GM21423 (cell line): Measurements from ENCODE around the gene FOS.

Experiments
- ATAC-seq: cut with Tn5 transposase; IDR thresholded peaks from one replicate; pipeline ENCODE4 v1.9.1; 2021; ENCODE audit warnings: mild to moderate bottlenecking, moderate library complexity; ENCODE audit not compliant: unreplicated experiment

FOS gene

GRCh38 chr14:75313294-75313693 is 34.7 kb downstream of the FOS start:
- no peak for ATAC-seq

DNA sequence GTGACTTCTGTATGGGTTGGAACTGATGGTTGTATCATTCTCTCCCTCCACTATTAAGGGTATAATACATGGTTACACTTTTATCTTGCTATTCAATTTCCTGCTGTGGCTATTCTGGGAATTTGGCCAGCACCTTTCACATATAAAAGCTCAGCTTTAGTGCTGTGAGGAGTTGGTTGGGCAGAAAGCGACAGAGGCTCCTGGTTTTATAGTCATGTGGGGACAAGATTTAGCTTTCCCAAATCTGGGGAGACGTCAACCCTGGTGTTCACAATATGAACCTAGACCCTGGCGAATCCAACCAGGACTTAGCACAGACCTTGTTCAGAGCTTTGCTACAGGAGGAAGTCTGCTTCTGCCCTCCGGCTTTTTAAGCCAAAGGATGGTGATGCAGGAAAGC is 36.5 kb downstream of the FOS start:
- no peak for ATAC-seq

- no peak for ATAC-seq
Observed at GRCh38 chr14:75317148-75317547, 38.5 kb downstream of the FOS start.

DNA sequence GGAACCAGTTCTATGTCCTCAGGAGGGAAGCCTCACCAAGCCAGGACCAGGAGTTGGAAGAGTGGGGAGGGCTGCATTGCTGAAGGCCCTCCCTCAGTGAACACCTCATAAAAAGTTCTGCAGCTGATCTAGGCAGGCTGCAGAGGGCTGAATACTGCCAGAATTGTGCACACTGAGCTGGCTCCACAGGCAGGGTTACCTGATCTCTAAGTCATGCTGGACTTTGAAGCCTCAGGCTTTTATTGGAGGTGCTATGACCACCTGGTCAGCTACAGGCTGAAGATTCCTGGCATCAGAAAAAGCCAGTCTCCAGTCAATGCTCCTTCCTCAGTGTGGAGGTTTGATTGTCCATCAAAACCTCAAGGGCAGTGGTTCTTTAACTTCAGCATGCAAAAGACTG is 39.7 kb downstream of the FOS start:
- no peak for ATAC-seq

DNA sequence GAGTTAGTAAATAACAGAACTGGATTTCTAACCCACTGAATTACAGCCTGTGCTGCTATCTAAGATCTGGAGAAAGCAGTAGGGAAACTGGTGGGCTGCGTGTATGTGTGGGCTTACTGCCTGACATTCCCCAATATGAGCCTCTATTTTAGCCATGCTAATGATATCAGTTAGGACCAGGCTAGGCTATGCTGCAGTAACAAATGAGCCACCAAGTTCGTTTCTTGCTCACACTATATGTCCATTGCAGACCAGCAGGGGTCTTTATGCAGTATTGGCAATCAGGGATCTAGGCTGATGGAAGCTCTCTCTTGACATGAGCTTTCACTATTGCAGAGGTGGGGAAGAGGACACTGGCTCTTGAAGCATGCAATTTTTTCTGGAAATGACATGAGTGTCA is 40.4 kb downstream of the FOS start:
- no peak for ATAC-seq

DNA sequence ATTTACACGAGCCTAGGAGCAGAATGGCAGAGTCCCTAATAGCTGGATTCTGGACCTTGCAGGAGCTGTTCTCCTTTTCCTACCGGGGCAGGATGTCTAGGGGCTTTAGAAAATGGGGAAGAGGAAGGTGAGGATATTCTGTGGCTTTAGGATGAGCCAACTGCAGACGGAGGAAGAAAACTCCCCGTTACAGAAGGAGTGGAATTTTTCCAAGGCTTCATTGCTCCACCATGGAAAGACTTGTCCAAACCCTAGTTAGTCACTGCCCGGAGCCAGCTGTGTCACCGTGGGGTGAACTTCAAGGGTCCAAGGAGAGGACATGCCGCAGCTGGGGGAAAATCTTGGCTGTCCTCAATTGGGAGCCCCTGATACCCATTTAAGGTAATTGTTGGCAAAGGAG is 41.6 kb downstream of the FOS start:
- no peak for ATAC-seq

- ATAC-seq: no peak
Observed at GRCh38 chr14:75322746-75323145, 44.1 kb downstream of the FOS start.

DNA sequence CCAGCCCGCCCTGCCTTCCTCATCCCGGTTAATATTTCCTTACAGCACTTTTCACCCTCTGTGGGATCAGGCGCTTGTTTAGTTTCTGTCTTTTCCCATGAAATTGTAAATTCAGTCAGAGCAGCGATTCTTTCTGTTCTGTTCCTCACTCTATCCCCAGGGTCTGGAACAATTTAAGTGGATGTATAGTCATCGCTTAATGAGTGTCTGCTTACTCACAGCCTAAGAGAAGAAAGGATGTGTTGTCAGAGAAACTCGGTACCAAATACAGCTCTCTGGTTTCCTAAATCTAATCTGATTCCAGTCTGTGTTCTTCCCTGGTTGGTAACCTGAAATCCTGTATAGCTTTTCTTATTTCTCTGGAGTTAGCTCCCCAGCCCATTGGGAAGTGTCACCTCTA is 44.9 kb downstream of the FOS start:
- no peak for ATAC-seq

DNA sequence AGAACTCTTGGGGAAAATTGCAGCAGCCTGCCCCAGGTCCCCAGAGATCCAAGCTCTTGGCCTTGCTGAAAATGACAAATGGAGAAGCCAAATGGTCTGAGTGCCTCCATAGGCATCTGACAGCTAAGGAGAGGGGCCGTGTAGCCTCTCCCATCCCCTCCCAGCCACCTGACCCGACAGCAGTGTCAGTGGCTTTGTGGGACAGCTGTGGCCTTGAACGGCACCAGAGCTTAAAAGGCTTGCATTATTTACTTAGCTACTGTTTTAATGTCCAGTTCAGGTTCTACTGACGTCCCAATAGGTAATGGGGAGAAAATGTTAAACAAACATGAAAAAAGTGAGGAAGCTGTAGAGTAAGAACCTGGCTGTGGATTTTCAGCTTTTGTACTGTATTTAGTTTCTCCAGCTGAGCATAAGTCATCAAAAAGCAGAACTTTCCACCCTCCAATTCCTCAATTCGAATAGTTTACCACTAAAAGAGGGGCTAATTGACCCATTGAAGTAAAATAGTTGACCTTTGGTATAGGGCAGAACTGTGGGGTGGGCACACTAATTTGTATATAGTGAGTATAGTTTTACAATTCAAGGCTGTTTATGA is 50.0 kb downstream of the FOS start:
- no peak for ATAC-seq

DNA sequence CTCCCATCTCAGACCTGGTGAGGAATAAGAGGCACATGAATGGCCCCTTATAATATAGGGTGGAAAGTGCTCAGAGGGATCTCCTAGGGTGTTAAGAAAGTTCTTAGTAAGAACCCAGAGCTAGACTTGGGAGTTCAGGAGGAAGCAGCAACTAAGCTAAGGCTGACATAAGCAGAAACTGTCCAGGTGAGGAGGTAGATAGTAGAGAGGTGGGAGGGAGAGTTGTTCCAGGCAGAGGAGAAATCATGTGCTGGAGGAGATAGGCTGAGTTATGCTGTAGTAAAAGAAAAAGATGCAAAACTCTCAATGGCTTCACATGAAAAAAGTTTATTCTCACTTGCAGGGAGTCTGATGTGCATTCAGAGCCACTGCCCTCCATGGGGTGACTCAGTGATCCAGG is 50.7 kb downstream of the FOS start:
- no peak for ATAC-seq

DNA sequence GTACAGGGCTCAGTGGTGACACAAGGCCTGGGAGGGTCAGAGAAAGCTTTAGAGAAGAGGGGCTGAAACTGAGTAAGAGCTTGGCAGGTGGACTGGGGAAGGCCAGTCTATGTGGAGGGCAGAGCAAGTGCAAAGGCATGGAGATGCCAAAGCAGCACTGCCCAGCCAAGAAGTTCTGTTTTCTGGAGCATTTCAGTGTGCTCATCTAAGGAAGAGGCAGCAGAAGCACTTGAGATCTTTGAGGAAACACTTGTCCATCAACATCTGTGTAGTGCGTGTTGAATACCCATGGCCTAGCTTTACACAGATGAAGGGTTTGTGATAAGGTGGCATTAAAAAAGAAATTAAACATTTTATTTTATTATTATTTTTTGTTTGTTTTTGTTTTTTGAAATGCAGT is 52.8 kb downstream of the FOS start:
- no peak for ATAC-seq
